Common myeloid progenitor, CD34-positive (primary cell): Measurements from ENCODE around the gene SSPN.

Source experiments
- CTCF ChIA-PET: fragments of 350-600 bp; sonication (Branson Sonifier 250); formaldehyde crosslinking; loops from one replicate; lab custom pipeline; 2021; ENCODE audit warnings: antibody characterized with exemption; lab: Charles Lee
- POLR2A ChIA-PET: fragments of 350-600 bp; sonication (Branson Sonifier 250); formaldehyde crosslinking; loops from one replicate; lab custom pipeline; 2021; ENCODE audit warnings: antibody characterized with exemption; lab: Charles Lee
- DNase-seq, 3 donors: peaks; one replicate each; pipeline versions ENCODE4 v3.0.0 to v3.0.0-alpha.2; 2013
- H3K27ac ChIP-seq, 2 experiments: 1 replicate in 1 of 2; 2 replicates in 1 of 2; pipeline ENCODE4 v1.7.0; 2013; ENCODE audit warnings: inconsistent platforms in 2 of 2, low read length in 2 of 2, mild to moderate bottlenecking in 2 of 2, low read depth in 1 of 2, moderate library complexity in 1 of 2; ENCODE audit not compliant: severe bottlenecking in 2 of 2, insufficient read depth in 1 of 2, poor library complexity in 1 of 2
- H3K27me3 ChIP-seq, 5 experiments: replicated peaks in 2 of 5; 1 replicate in 3 of 5; 2 replicates in 2 of 5; pipeline versions ENCODE4 v1.6.1 to v1.7.0; 2013; ENCODE audit warnings: low read length in 4 of 5, mild to moderate bottlenecking in 2 of 5, moderate library complexity in 2 of 5, inconsistent platforms in 1 of 5; ENCODE audit not compliant: insufficient read depth in 5 of 5, control insufficient read depth in 4 of 5
- H3K36me3 ChIP-seq, 4 experiments: 1 replicate in 2 of 4; 2 replicates in 2 of 4; pipeline versions ENCODE4 v1.6.1 to v1.7.0; 2013; ENCODE audit warnings: low read length in 3 of 4, control low read depth in 1 of 4, mild to moderate bottlenecking in 1 of 4; ENCODE audit not compliant: control insufficient read depth in 4 of 4, insufficient read depth in 4 of 4
- H3K4me1 ChIP-seq, 4 experiments: 1 replicate in 3 of 4; 2 replicates in 1 of 4; pipeline versions ENCODE4 v1.6.1 to v1.7.1; 2013; ENCODE audit warnings: low read length in 3 of 4, mild to moderate bottlenecking in 3 of 4, control low read depth in 1 of 4, inconsistent platforms in 1 of 4, moderate library complexity in 1 of 4; ENCODE audit not compliant: control insufficient read depth in 4 of 4, insufficient read depth in 4 of 4; ENCODE audit errors: control extremely low read depth in 1 of 4
- H3K4me3 ChIP-seq, 7 experiments: 1 replicate in 4 of 7; 2 replicates in 3 of 7; pipeline versions ENCODE4 v1.5.1 to v1.7.0; 2013; ENCODE audit warnings: mild to moderate bottlenecking in 7 of 7, low read length in 6 of 7, moderate library complexity in 6 of 7, inconsistent platforms in 2 of 7, low read depth in 2 of 7, control low read depth in 1 of 7; ENCODE audit not compliant: insufficient read depth in 4 of 7, control insufficient read depth in 1 of 7; ENCODE audit errors: extremely low read depth in 1 of 7
- H3K9me3 ChIP-seq, 5 experiments: 1 replicate in 4 of 5; 2 replicates in 1 of 5; pipeline versions ENCODE4 v1.6.1 to v1.7.1; 2013; ENCODE audit warnings: low read length in 4 of 5, mild to moderate bottlenecking in 2 of 5, inconsistent platforms in 1 of 5, low read depth in 1 of 5, moderate library complexity in 1 of 5; ENCODE audit not compliant: control insufficient read depth in 4 of 5, insufficient read depth in 2 of 5; ENCODE audit errors: control extremely low read depth in 1 of 5
- WGBS: methylation state at CpG from one replicate; pipeline ENCODE4 v1.1.5; 2013; ENCODE audit not compliant: insufficient coverage; 5-methylcytosine and 5-hydroxymethylcytosine counted together

The SSPN gene

DNA sequence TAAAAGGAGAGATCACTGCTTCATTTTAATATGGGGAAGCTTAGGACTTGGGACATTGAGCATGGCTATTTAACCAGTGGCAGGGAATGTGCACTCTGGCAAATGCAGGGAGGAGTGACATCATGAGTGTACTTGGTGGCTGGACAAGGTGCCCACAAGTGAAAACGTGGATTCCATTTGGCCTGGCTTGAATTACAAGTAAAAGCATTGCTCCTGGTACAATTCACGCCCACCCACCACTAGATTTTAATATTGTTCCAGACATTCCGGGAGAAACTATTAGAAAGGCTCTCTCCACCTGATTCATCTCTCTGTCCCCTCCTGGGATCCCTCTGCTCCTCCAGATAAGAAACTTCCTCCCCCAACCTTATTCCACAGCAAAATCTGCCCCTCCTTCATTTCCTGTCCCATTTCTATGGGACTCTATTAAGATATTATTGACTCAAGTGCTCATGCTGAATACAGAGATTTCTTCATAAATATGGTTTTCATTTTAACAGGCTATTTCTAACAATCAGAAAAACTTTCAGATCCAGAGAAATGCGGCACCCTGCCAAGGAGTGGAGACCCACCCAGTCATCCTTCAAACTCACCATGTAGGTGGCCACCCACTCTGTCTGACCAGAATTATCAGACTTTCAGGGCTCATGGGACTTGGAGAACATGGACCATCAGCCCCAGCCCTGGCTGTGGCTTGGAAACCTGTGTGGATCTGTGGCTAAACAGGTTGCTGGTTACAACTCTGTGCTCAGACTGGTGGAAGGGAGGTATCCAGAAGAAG, 43.2 kb downstream of the SSPN start:
- CTCF ChIA-PET: interaction anchor here (0.6 to 1.1 kb wide), 2 partner anchors 34 to 189 kb away, joined by 3 read pairs; no protein-coding TSS in a partner anchor
- Histone ChIP-seq H3K27me3 (no peaks in the 10 kb centered on the region), H3K36me3 (no peaks in the 10 kb centered on the region), H3K9me3 (no peaks in the 10 kb centered on the region), H3K4me3 (no peak overlapping the region), H3K27ac (no peak overlapping the region), H3K4me1 (peaks cover 0 to 1% (median 0%) of the 10 kb centered on the region in 4 experiments)
- POLR2A ChIA-PET: no interaction called here
- DNase-seq: no peak
- WGBS: 96% methylated on average over 2 of the region's 4 CpGs

DNA sequence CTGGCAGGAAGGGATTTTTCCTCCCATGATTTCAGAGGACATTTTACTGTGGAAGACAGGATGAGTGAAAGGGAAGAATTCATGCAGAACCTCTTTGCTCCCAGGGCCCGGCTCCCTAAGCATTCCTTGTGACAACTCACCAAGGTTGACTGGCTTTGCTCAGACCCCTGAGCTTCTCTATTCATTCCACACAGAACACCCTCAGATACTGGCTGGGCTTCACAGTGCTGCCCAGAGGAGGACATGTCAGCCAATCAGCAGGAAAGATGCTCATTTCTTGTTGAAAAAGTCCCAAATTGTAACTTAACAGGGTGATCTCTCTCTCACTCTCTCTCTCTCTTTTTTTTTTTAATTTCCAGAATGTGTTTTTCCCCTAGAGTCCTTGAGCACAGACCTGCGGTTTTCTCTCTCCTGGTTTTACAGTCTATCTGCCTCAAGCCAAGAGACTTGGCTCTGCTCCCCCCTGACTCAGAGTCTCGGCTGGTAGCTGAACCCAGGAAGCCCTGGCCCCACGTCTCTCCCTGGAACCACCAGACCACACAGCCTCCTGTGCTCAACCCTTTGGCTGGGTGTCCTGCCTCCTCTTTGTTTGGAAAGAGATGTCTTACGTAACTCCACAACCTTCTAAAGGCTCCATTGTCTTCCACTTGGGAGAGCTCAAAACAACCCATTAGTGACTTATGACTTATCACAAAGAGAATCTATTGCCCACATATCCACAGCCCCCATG, 43.9 kb downstream of the SSPN start:
- ChIA-PET CTCF (interaction anchor here (0.6 to 1.2 kb wide), 4 partner anchors 11 to 189 kb away, joined by 3 read pairs; no protein-coding TSS in a partner anchor), POLR2A (no interaction called here)
- Histone ChIP-seq H3K36me3 (no peaks in the 10 kb centered on the region), H3K27ac (no peak overlapping the region), H3K9me3 (no peaks in the 10 kb centered on the region), H3K4me1 (peaks cover 0 to 1% (median 0%) of the 10 kb centered on the region in 4 experiments), H3K4me3 (no peak overlapping the region), H3K27me3 (no peaks in the 10 kb centered on the region)
- WGBS: 94% methylated on average over 5 of the region's 5 CpGs
- DNase-seq: no peak

DNA sequence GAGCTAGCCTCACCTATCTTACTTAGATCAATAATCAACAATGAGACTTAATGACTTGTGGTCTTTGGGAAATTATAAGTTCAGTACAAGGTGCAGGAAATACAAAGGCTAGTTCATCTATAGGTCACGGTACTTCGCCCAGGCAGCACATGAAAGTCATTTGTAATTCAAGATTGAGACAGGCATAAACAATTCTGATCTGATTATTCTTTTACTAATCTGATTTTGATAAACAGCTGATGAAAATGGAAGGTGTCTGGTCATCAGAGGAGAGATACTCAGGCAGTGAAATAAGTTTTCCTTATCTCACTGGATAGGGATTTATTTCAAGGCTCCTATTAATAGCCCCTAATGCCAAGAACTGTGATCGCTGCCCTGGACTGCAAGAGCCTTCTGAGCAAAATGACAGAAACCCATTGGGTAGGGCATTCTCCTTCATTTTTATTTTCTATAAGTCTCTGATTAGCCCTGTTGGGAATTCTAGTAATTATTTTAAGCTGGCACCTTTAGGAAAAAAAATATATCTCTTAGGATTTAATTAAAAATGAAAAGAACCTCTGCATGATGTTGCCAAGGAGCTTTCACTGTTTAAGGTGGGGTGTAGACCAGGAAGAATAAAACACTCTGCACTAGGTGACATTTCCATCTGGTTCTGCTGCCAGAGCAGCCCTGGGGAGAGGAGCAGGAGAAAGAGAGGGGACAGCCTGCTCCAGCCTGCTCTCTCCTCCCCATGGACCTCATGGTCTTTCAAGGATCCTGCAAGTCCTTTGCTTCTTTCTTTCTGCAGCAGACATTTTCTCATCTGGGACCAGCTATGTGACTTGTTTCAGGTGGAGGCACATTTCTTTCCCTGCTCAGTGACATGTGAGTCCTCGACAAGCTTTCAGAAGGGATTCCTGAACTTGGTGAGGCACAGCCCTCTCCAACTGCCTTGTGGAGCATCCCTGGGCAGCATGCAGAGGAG, 44.8 kb downstream of the SSPN start:
- WGBS: 100% methylated on average over 3 of the region's 4 CpGs
- H3K36me3 ChIP-seq: no peaks in the 10 kb centered on the region
- H3K4me3 ChIP-seq: no peak overlapping the region
- H3K4me1 ChIP-seq: peaks cover 0 to 4% (median under 1%) of the 10 kb centered on the region in 4 experiments
- no peaks in the 10 kb centered on the region for H3K9me3 ChIP-seq
- no peak for DNase-seq
- POLR2A ChIA-PET: no interaction called here
- CTCF ChIA-PET: interaction anchor here (1.1 to 1.2 kb wide), 3 partner anchors 10 to 32 kb away, joined by 3 read pairs; no protein-coding TSS in a partner anchor
- no peaks in the 10 kb centered on the region for H3K27me3 ChIP-seq
- no peak overlapping the region for H3K27ac ChIP-seq

DNA sequence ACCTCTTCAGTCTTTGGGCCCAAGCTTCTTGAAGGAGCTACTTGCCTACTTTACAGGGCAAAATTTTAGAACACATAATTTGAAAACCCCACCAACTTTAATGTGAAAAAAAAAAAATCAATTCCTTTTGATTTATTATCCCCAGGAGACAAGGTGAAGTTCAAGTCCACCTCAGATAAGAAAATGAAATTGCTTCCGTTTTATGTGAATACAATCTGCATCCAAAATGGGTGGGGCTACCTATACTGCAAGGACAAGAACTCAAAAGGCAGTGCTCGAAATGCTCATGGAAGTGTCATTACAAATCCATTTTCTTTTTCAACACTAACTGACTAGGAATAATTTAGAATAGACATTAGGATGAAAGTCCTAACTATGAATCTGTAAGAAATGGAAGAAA, 45.7 kb downstream of the SSPN start:
- Histone ChIP-seq H3K4me1 (peaks cover 0 to 5% (median under 1%) of the 10 kb centered on the region in 4 experiments), H3K9me3 (no peaks in the 10 kb centered on the region), H3K27me3 (no peaks in the 10 kb centered on the region), H3K27ac (no peak overlapping the region), H3K4me3 (no peak overlapping the region), H3K36me3 (no peaks in the 10 kb centered on the region)
- DNase-seq: no peak
- ChIA-PET CTCF (interaction anchor here (1.0 to 1.2 kb wide), 2 partner anchors 118 to 122 kb away, joined by 3 read pairs; no protein-coding TSS in a partner anchor), POLR2A (no interaction called here)
- whole genome bisulfite sequencing: 57% methylated on average over 1 of the region's 2 CpGs

DNA sequence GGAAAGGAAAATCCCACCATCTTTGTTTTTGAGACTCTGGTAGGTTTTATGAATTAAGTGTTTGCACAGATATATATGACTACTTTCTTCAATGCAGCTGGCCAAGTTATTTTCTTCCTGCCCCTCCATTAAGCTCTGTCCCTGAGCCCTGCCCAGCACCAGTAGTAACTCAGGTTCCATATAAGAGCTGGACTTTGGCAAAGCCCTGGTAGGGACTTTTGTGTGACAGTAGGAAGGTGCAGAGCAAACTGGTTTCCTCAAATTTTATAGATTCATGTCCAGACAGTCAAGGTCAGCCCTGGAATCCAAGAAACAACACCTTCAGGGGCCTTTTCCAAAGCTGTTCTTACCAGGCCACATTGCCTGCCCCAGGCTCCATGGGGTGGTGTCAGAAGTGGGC, 47.3 kb downstream of the SSPN start:
- no peak for DNase-seq
- H3K9me3 ChIP-seq: no peaks in the 10 kb centered on the region
- H3K4me1 ChIP-seq: peaks cover 0 to 5% (median under 1%) of the 10 kb centered on the region in 4 experiments
- H3K27ac ChIP-seq: no peak overlapping the region
- ChIA-PET CTCF (interaction anchor here (1.7 kb wide), 1 partner anchor 9 kb away, joined by 4 read pairs; no protein-coding TSS in a partner anchor), POLR2A (no interaction called here)
- H3K36me3 ChIP-seq: no peaks in the 10 kb centered on the region
- no peak overlapping the region for H3K4me3 ChIP-seq
- H3K27me3 ChIP-seq: no peaks in the 10 kb centered on the region

DNA sequence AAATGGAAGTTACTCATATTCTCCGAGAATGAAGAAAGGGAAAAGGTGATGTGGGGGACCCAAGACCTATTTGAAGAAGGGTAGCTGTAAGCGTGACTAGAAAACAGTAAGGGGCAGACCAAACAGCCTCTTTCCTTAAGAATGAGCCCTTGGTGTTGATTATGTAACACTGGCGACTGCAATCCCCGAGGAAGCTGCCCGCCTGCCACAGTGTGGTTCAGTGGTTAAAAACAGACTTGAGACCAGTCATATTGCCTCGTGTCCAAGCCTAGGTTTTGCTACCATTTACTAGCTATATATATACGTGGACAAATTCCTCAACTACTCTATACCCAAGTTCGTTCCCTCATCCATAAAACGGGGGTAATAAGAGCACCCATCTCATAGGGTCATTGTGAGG, 49.1 kb downstream of the SSPN start:
- H3K27me3 ChIP-seq: no peaks in the 10 kb centered on the region
- H3K4me1 ChIP-seq: peaks cover 0 to 5% (median under 1%) of the 10 kb centered on the region in 4 experiments
- POLR2A ChIA-PET: no interaction called here
- 92% methylated on average over 2 of the region's 9 CpGs for WGBS
- peaks cover 0 to 3% (median 0%) of the 10 kb centered on the region in 5 experiments for H3K9me3 ChIP-seq
- no peak overlapping the region for H3K27ac ChIP-seq
- no peak for DNase-seq
- CTCF ChIA-PET: interaction anchor here (1.0 to 1.3 kb wide), 2 partner anchors 11 kb away, joined by 3 to 5 read pairs; no protein-coding TSS in a partner anchor
- no peaks in the 10 kb centered on the region for H3K36me3 ChIP-seq
- no peak overlapping the region for H3K4me3 ChIP-seq
